ENCODE results near the gene SMYD3. TPM values are rescaled to one million over a fixed set of nuclear protein-coding genes. Genes with fewer than 3 reads are reported as not detected.
"Not testable (repeated sequence)": the region's sequence is repeated elsewhere in the genome, so short reads cannot be mapped to it uniquely, and the experiment has no call there.

The SMYD3 gene
- total and polyA plus RNA-seq, 2 of the 4 experiments (the other 2 are of a cell fraction), result 26.5 to 37.6 TPM

DNA sequence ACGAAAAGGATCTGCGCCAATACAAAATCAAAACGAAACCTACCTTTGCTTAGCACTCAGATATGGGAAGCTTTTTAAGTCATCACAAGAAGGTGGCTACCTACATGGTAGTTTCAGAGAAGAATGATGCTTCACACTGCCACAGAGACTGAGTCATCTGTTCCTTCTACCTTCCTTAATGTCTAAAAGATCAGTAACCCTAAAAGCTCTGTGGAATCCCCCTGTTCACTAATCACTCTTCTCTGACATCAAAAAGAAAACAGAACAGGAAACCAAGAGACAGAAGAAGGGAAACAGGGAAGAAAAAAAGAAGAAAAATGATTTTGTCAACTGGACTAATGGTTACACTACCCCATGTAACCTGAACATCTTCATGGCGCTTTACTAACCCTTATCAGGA lies 177.2 kb downstream of the SMYD3 start:
- ChIA-PET POLR2A (ENCODE audit: unreplicated experiment) (no interaction called here), CTCF (no interaction called here)
- Histone ChIP-seq H3K18ac (ENCODE audit: low read depth, low read length) (no peak overlapping the region), H3K9me3 (ENCODE audit: control insufficient read depth, insufficient read depth, low read length) (no peaks in the 10 kb centered on the region), H2AK5ac (ENCODE audit: low read depth, low read length) (no peak overlapping the region), H3K14ac (replicated peaks; ENCODE audit: low read depth, low read length) (no peak overlapping the region), H4K5ac (ENCODE audit: low read depth, low read length) (no peak overlapping the region), H3K4me1 (ENCODE audit: control insufficient read depth, insufficient read depth, low read length) (no peaks in the 10 kb centered on the region), H3K27ac (ENCODE audit: insufficient read depth, low read length) (no peak overlapping the region), H2BK15ac (ENCODE audit: low read depth, low read length) (no peak overlapping the region), H3K79me1 (ENCODE audit: low read depth in 1 of 2, low read length in 2 of 2) (no peaks in the 10 kb centered on the region), H3K4me2 (ENCODE audit: low read depth, low read length) (no peak overlapping the region), H3K23ac (ENCODE audit: low read depth, low read length) (no peak overlapping the region), H3K27me3 (ENCODE audit: control insufficient read depth, insufficient read depth, low read length) (no peaks in the 10 kb centered on the region), H3K9me1 (ENCODE audit: insufficient read depth, low read length) (no peaks in the 10 kb centered on the region), H2AFZ (replicated peaks; ENCODE audit: low read length, poor library complexity) (no peak overlapping the region), H2BK120ac (ENCODE audit: low read depth, low read length) (no peak overlapping the region), H3K56ac (ENCODE audit: extremely low read depth, insufficient read depth, low read length) (no peak overlapping the region), H3K4me3 (ENCODE audit: insufficient read depth, low read depth, low read length) (no peak overlapping the region), H2AK9ac (replicated peaks; ENCODE audit: low read depth, low read length, poor library complexity) (no peak overlapping the region), H3K36me3 (ENCODE audit: control insufficient read depth, insufficient read depth, low read length) (no peaks in the 10 kb centered on the region), H4K91ac (ENCODE audit: insufficient read depth, low read depth, low read length) (no peak overlapping the region), H3K9ac (ENCODE audit: low read depth, low read length) (no peak overlapping the region), H2BK5ac (ENCODE audit: low read depth, low read length, poor library complexity, severe bottlenecking) (no peak overlapping the region), H4K20me1 (ENCODE audit: insufficient read depth, low read length) (no peaks in the 10 kb centered on the region), H4K8ac (ENCODE audit: low read depth in 2 of 2, low read length in 2 of 2) (no peak overlapping the region), H3K4ac (ENCODE audit: low read depth, low read length) (no peak overlapping the region), H2BK20ac (ENCODE audit: low read depth, low read length) (no peak overlapping the region)
- no CpG with 5 or more reads among the region's 4 CpGs for WGBS, 2 experiments (ENCODE audit: extremely low coverage in 2 of 2, insufficient read length in 1 of 2)
- in situ Hi-C loops (cut with MboI; ENCODE audit: low sequenced_read_pairs), result no loop called here
- ATAC-seq (ENCODE audit: low read depth), result no peak
- DNase-seq, result no peak
- dilution Hi-C loops (cut with HindIII; ENCODE audit: low sequenced_read_pairs, unreplicated experiment), result no loop called here
- intact Hi-C loops (cut with micrococcal nuclease), result no loop called here
- BruUV-seq (replicated peaks), result no TSS peak
- no peak for TF ChIP-seq MAFK (IDR thresholded peaks at IDR 0.05; ENCODE audit: low read depth, low read length)
- TF ChIP-seq RAD21 (IDR thresholded peaks at IDR 0.05; ENCODE audit: low read length), result no peak
- no peak for TF ChIP-seq RFX5 (IDR thresholded peaks at IDR 0.05; ENCODE audit: low read depth, low read length)
- TF ChIP-seq CEBPB (IDR thresholded peaks at IDR 0.05; ENCODE audit: low read depth, low read length), result no peak
- TF ChIP-seq, protein P1, sequence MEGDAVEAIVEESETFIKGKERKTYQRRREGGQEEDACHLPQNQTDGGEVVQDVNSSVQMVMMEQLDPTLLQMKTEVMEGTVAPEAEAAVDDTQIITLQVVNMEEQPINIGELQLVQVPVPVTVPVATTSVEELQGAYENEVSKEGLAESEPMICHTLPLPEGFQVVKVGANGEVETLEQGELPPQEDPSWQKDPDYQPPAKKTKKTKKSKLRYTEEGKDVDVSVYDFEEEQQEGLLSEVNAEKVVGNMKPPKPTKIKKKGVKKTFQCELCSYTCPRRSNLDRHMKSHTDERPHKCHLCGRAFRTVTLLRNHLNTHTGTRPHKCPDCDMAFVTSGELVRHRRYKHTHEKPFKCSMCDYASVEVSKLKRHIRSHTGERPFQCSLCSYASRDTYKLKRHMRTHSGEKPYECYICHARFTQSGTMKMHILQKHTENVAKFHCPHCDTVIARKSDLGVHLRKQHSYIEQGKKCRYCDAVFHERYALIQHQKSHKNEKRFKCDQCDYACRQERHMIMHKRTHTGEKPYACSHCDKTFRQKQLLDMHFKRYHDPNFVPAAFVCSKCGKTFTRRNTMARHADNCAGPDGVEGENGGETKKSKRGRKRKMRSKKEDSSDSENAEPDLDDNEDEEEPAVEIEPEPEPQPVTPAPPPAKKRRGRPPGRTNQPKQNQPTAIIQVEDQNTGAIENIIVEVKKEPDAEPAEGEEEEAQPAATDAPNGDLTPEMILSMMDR (conservative IDR thresholded peaks at IDR 0.05; ENCODE audit: low read depth, low read length), result no peak

DNA sequence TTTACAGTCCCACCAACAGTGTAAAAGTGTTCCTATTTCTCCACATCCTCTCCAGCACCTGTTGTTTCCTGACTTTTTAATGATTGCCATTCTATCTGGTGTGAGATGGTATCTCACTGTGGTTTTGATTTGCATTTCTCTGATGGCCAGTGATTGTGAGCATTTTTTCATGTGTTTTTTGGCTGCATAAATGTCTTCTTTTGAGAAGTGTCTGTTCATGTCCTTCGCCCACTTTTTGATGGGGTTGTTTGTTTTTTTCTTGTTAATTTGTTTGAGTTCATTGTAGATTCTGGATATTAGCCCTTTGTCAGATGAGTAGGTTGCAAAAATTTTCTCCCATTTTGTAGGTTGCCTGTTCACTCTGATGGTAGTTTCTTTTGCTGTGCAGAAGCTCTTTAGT lies 177.8 kb downstream of the SMYD3 start:
- H3K18ac ChIP-seq (ENCODE audit: low read depth, low read length); H4K20me1 ChIP-seq (ENCODE audit: insufficient read depth, low read length); dilution Hi-C loops (cut with HindIII; ENCODE audit: low sequenced_read_pairs, unreplicated experiment); H3K4me2 ChIP-seq (ENCODE audit: low read depth, low read length); H2AFZ ChIP-seq (replicated peaks; ENCODE audit: low read length, poor library complexity); in situ Hi-C loops (cut with MboI; ENCODE audit: low sequenced_read_pairs); H2BK120ac ChIP-seq (ENCODE audit: low read depth, low read length); intact Hi-C loops (cut with micrococcal nuclease); BruUV-seq (replicated peaks); H3K27ac ChIP-seq (ENCODE audit: insufficient read depth, low read length); H3K4me1 ChIP-seq (ENCODE audit: control insufficient read depth, insufficient read depth, low read length); H2BK20ac ChIP-seq (ENCODE audit: low read depth, low read length); H3K4ac ChIP-seq (ENCODE audit: low read depth, low read length); H2BK15ac ChIP-seq (ENCODE audit: low read depth, low read length); H2BK5ac ChIP-seq (ENCODE audit: low read depth, low read length, poor library complexity, severe bottlenecking); H3K9ac ChIP-seq (ENCODE audit: low read depth, low read length); H4K5ac ChIP-seq (ENCODE audit: low read depth, low read length); H3K9me1 ChIP-seq (ENCODE audit: insufficient read depth, low read length); H3K36me3 ChIP-seq (ENCODE audit: control insufficient read depth, insufficient read depth, low read length); DNase-seq; H3K79me1 ChIP-seq (ENCODE audit: low read depth in 1 of 2, low read length in 2 of 2); H3K14ac ChIP-seq (replicated peaks; ENCODE audit: low read depth, low read length); H2AK5ac ChIP-seq (ENCODE audit: low read depth, low read length); H4K91ac ChIP-seq (ENCODE audit: insufficient read depth, low read depth, low read length); H3K27me3 ChIP-seq (ENCODE audit: control insufficient read depth, insufficient read depth, low read length); H4K8ac ChIP-seq (ENCODE audit: low read depth in 2 of 2, low read length in 2 of 2); H3K9me3 ChIP-seq (ENCODE audit: control insufficient read depth, insufficient read depth, low read length); H3K56ac ChIP-seq (ENCODE audit: extremely low read depth, insufficient read depth, low read length); H3K23ac ChIP-seq (ENCODE audit: low read depth, low read length); CTCF ChIA-PET; H2AK9ac ChIP-seq (replicated peaks; ENCODE audit: low read depth, low read length, poor library complexity); ATAC-seq (ENCODE audit: low read depth); H3K4me3 ChIP-seq (ENCODE audit: insufficient read depth, low read depth, low read length): not testable (repeated sequence)
- POLR2A ChIA-PET (ENCODE audit: unreplicated experiment), result interaction anchor here (0.6 kb wide), 1 partner anchor 9 kb away, joined by 3 read pairs; no protein-coding TSS in a partner anchor
- WGBS, 2 experiments (ENCODE audit: extremely low coverage in 2 of 2, insufficient read length in 1 of 2), result no CpG with 5 or more reads among the region's 1 CpG
